ENCODE results near the gene MOV10L1.

- TF ChIP-seq NFIC (IDR thresholded peaks at IDR 0.05), result no peak
- no peak for TF ChIP-seq ZBTB7A (IDR thresholded peaks at IDR 0.05; ENCODE audit: borderline replicate concordance, control insufficient read depth, low read depth, low read length)
- TF ChIP-seq CREB1 (IDR thresholded peaks at IDR 0.05), result no peak
- TF ChIP-seq CREB1 (CRISPR knock-in tag; IDR thresholded peaks at IDR 0.05), result no peak
- TF ChIP-seq PHB2 (IDR thresholded peaks at IDR 0.05; ENCODE audit: low read depth), result no peak
- TF ChIP-seq FOXP1 (CRISPR knock-in tag; IDR thresholded peaks at IDR 0.05), result no peak
- TF ChIP-seq, protein P1, sequence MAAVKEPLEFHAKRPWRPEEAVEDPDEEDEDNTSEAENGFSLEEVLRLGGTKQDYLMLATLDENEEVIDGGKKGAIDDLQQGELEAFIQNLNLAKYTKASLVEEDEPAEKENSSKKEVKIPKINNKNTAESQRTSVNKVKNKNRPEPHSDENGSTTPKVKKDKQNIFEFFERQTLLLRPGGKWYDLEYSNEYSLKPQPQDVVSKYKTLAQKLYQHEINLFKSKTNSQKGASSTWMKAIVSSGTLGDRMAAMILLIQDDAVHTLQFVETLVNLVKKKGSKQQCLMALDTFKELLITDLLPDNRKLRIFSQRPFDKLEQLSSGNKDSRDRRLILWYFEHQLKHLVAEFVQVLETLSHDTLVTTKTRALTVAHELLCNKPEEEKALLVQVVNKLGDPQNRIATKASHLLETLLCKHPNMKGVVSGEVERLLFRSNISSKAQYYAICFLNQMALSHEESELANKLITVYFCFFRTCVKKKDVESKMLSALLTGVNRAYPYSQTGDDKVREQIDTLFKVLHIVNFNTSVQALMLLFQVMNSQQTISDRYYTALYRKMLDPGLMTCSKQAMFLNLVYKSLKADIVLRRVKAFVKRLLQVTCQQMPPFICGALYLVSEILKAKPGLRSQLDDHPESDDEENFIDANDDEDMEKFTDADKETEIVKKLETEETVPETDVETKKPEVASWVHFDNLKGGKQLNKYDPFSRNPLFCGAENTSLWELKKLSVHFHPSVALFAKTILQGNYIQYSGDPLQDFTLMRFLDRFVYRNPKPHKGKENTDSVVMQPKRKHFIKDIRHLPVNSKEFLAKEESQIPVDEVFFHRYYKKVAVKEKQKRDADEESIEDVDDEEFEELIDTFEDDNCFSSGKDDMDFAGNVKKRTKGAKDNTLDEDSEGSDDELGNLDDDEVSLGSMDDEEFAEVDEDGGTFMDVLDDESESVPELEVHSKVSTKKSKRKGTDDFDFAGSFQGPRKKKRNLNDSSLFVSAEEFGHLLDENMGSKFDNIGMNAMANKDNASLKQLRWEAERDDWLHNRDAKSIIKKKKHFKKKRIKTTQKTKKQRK (IDR thresholded peaks at IDR 0.05; ENCODE audit: borderline replicate concordance, low read depth, low read length), result no peak
- TF ChIP-seq, protein P2, sequence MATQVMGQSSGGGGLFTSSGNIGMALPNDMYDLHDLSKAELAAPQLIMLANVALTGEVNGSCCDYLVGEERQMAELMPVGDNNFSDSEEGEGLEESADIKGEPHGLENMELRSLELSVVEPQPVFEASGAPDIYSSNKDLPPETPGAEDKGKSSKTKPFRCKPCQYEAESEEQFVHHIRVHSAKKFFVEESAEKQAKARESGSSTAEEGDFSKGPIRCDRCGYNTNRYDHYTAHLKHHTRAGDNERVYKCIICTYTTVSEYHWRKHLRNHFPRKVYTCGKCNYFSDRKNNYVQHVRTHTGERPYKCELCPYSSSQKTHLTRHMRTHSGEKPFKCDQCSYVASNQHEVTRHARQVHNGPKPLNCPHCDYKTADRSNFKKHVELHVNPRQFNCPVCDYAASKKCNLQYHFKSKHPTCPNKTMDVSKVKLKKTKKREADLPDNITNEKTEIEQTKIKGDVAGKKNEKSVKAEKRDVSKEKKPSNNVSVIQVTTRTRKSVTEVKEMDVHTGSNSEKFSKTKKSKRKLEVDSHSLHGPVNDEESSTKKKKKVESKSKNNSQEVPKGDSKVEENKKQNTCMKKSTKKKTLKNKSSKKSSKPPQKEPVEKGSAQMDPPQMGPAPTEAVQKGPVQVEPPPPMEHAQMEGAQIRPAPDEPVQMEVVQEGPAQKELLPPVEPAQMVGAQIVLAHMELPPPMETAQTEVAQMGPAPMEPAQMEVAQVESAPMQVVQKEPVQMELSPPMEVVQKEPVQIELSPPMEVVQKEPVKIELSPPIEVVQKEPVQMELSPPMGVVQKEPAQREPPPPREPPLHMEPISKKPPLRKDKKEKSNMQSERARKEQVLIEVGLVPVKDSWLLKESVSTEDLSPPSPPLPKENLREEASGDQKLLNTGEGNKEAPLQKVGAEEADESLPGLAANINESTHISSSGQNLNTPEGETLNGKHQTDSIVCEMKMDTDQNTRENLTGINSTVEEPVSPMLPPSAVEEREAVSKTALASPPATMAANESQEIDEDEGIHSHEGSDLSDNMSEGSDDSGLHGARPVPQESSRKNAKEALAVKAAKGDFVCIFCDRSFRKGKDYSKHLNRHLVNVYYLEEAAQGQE (IDR thresholded peaks at IDR 0.05; ENCODE audit: borderline replicate concordance), result no peak
- TF ChIP-seq, protein P2 (CRISPR knock-in tag; IDR thresholded peaks at IDR 0.05; ENCODE audit: low read depth), result no peak
- TF ChIP-seq CTCF (IDR thresholded peaks at IDR 0.05 in 2 of 3, conservative IDR thresholded peaks at IDR 0.05 in 1 of 3; ENCODE audit: insufficient read depth in 2 of 3, low read depth in 1 of 3, low read length in 3 of 3), result no peak
- TF ChIP-seq ZBTB5 (IDR thresholded peaks at IDR 0.05), result no peak
- TF ChIP-seq POLR2A (conservative IDR thresholded peaks at IDR 0.05), result no peak
- TF ChIP-seq, protein P3, sequence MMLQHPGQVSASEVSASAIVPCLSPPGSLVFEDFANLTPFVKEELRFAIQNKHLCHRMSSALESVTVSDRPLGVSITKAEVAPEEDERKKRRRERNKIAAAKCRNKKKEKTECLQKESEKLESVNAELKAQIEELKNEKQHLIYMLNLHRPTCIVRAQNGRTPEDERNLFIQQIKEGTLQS (IDR thresholded peaks at IDR 0.05), result no peak
- TF ChIP-seq, protein P3 (CRISPR knock-in tag; conservative IDR thresholded peaks at IDR 0.05), result no peak
- TF ChIP-seq EP300 (IDR thresholded peaks at IDR 0.05; ENCODE audit: low read length), result no peak
- TF ChIP-seq BRCA1 (IDR thresholded peaks at IDR 0.05), result no peak
- no peak for TF ChIP-seq BRCA1 (CRISPR knock-in tag; IDR thresholded peaks at IDR 0.05)
- TF ChIP-seq VEZF1 (CRISPR knock-in tag; IDR thresholded peaks at IDR 0.05), result no peak
Observed at GRCh38 chr22:50118129-50118528, 28.3 kb downstream of the MOV10L1 start.

Measured in K562 (cell line).